Liver (tissue), 3 donors: ENCODE results near the gene PLEKHA5.

Experiments used
- RAD21 ChIP-seq, 2 donors: IDR thresholded peaks; 2 replicates each; pipeline ENCODE4 v1.6.1; 2016; ENCODE audit warnings: antibody characterized with exemption in 2 of 2, mild to moderate bottlenecking in 2 of 2
- YY1 ChIP-seq: IDR thresholded peaks from 2 replicates; pipeline ENCODE4 v1.6.1; 2016; ENCODE audit warnings: antibody characterized with exemption, mild to moderate bottlenecking
- TF ChIP-seq, protein P1 (sequence below): fragments of 150-350 bp; IDR thresholded peaks from 2 replicates; pipeline ENCODE4 v1.5.1; 2017; ENCODE audit warnings: improper control_type of control experiment, low read depth, low read length; ENCODE audit not compliant: missing input control
- TF ChIP-seq, protein P2 (sequence below): IDR thresholded peaks from 2 replicates; pipeline ENCODE4 v1.6.1; 2016; ENCODE audit warnings: antibody characterized with exemption, mild to moderate bottlenecking
- donor health status: healthy.
- donor health status: healthy.

DNA sequence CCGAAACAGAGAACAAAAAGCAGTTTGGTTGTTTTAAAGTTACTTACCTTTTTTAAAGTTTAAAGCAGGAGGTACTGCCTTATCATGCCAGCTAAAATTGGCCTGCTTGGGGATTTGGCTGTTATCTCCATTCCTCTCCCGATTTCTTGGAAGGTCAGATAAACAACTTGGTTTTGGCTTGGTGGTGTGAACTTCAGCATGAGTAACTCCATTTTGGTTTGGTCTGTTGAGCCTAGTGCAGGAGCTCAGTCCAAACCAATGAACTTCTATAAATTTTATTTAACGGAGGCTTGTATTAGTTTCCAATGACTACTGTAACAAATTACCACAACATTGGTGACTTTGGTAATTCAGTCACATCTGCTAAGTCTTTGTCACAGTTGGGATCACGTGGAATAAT lies 82.3 kb downstream of the PLEKHA5 start:
- TF ChIP-seq RAD21 (IDR thresholded peaks at IDR 0.05) = no peak
- TF ChIP-seq, protein P1, sequence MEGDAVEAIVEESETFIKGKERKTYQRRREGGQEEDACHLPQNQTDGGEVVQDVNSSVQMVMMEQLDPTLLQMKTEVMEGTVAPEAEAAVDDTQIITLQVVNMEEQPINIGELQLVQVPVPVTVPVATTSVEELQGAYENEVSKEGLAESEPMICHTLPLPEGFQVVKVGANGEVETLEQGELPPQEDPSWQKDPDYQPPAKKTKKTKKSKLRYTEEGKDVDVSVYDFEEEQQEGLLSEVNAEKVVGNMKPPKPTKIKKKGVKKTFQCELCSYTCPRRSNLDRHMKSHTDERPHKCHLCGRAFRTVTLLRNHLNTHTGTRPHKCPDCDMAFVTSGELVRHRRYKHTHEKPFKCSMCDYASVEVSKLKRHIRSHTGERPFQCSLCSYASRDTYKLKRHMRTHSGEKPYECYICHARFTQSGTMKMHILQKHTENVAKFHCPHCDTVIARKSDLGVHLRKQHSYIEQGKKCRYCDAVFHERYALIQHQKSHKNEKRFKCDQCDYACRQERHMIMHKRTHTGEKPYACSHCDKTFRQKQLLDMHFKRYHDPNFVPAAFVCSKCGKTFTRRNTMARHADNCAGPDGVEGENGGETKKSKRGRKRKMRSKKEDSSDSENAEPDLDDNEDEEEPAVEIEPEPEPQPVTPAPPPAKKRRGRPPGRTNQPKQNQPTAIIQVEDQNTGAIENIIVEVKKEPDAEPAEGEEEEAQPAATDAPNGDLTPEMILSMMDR = no peak
- TF ChIP-seq, protein P2, sequence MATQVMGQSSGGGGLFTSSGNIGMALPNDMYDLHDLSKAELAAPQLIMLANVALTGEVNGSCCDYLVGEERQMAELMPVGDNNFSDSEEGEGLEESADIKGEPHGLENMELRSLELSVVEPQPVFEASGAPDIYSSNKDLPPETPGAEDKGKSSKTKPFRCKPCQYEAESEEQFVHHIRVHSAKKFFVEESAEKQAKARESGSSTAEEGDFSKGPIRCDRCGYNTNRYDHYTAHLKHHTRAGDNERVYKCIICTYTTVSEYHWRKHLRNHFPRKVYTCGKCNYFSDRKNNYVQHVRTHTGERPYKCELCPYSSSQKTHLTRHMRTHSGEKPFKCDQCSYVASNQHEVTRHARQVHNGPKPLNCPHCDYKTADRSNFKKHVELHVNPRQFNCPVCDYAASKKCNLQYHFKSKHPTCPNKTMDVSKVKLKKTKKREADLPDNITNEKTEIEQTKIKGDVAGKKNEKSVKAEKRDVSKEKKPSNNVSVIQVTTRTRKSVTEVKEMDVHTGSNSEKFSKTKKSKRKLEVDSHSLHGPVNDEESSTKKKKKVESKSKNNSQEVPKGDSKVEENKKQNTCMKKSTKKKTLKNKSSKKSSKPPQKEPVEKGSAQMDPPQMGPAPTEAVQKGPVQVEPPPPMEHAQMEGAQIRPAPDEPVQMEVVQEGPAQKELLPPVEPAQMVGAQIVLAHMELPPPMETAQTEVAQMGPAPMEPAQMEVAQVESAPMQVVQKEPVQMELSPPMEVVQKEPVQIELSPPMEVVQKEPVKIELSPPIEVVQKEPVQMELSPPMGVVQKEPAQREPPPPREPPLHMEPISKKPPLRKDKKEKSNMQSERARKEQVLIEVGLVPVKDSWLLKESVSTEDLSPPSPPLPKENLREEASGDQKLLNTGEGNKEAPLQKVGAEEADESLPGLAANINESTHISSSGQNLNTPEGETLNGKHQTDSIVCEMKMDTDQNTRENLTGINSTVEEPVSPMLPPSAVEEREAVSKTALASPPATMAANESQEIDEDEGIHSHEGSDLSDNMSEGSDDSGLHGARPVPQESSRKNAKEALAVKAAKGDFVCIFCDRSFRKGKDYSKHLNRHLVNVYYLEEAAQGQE = no peak
- TF ChIP-seq YY1 = no peak
